ENCODE measurements around the gene MSMP.

MSMP gene

GRCh38 chr9:35705836-35706430 lies 48.1 kb downstream of the MSMP start:
- Histone ChIP-seq H3K4me3 (ENCODE audit: low read length in 2 of 2) (no peak overlapping the region), H3K36me3 (ENCODE audit: control insufficient read depth in 2 of 2, insufficient read depth in 2 of 2, low read length in 2 of 2) (peaks cover 79 to 88% of the 10 kb centered on the region in 2 donors), H3K27ac (ENCODE audit: low read depth in 2 of 2, low read length in 2 of 2) (no peak overlapping the region)

GRCh38 chr9:35705372-35705771 lies 48.7 kb downstream of the MSMP start:
- Histone ChIP-seq H3K4me3 (ENCODE audit: low read length in 2 of 2) (no peak overlapping the region), H3K36me3 (ENCODE audit: control insufficient read depth in 2 of 2, insufficient read depth in 2 of 2, low read length in 2 of 2) (peaks cover 79 to 88% of the 10 kb centered on the region in 2 donors), H3K27me3 (ENCODE audit: control insufficient read depth in 2 of 2, insufficient read depth in 2 of 2, low read length in 2 of 2) (no peaks in the 10 kb centered on the region), H3K27ac (ENCODE audit: low read depth in 2 of 2, low read length in 2 of 2) (no peak overlapping the region), H3K9me3 (ENCODE audit: control insufficient read depth in 2 of 2, low read length in 2 of 2) (no peaks in the 10 kb centered on the region), H3K4me1 (ENCODE audit: control insufficient read depth in 2 of 2, insufficient read depth in 2 of 2, low read length in 2 of 2) (no peaks in the 10 kb centered on the region), H3K9ac (ENCODE audit: low read depth in 1 of 2, low read length in 2 of 2) (no peak overlapping the region)

More at GRCh38 chr9:35705836-35706430, 48.1 kb downstream of the MSMP start:
- Histone ChIP-seq H3K4me1 (ENCODE audit: control insufficient read depth in 2 of 2, insufficient read depth in 2 of 2, low read length in 2 of 2) (no peaks in the 10 kb centered on the region), H3K9me3 (ENCODE audit: control insufficient read depth in 2 of 2, low read length in 2 of 2) (no peaks in the 10 kb centered on the region), H3K27me3 (ENCODE audit: control insufficient read depth in 2 of 2, insufficient read depth in 2 of 2, low read length in 2 of 2) (no peaks in the 10 kb centered on the region), H3K9ac (ENCODE audit: low read depth in 1 of 2, low read length in 2 of 2) (no peak overlapping the region)

- H3K36me3 ChIP-seq (ENCODE audit: control insufficient read depth in 2 of 2, insufficient read depth in 2 of 2, low read length in 2 of 2), result peaks cover 86 to 95% of the 10 kb centered on the region in 2 donors
- no peak overlapping the region for H3K9ac ChIP-seq (ENCODE audit: low read depth in 1 of 2, low read length in 2 of 2)
- no peaks in the 10 kb centered on the region for H3K9me3 ChIP-seq (ENCODE audit: control insufficient read depth in 2 of 2, low read length in 2 of 2)
- no peaks in the 10 kb centered on the region for H3K4me1 ChIP-seq (ENCODE audit: control insufficient read depth in 2 of 2, insufficient read depth in 2 of 2, low read length in 2 of 2)
- H3K27me3 ChIP-seq (ENCODE audit: control insufficient read depth in 2 of 2, insufficient read depth in 2 of 2, low read length in 2 of 2), result no peaks in the 10 kb centered on the region
- no peak overlapping the region for H3K4me3 ChIP-seq (ENCODE audit: low read length in 2 of 2)
- H3K27ac ChIP-seq (ENCODE audit: low read depth in 2 of 2, low read length in 2 of 2), result no peak overlapping the region
These were observed 50.0 kb downstream of the MSMP start for GRCh38 chr9:35703906-35704672.
